ENCODE results near the gene TBC1D5. TPM values are rescaled to one million over a fixed set of nuclear protein-coding genes. Genes with fewer than 3 reads are reported as not detected.

The TBC1D5 gene
- total and polyA plus RNA-seq, 10 donors: 6.4 to 140 (median 97.1) TPM

DNA sequence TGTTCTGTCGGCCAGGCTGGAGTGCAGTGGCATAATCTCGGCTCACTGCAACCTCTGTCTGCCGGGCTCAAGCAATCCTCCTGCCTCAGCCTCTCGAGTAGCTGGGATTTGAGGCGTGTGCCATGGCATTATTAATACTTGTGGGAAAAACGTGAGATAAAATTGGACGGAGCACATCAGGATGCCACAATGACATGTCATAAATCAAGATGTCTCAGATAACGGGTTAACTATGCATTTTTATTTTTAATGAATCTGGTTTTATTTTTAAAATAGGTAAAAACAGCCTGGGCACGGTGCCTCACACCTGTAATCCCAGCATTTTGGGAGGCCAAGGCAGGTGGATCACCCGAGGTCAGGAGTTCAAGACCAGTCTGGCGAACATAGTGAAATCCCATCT is 212.8 kb downstream of the TBC1D5 start:
- intact Hi-C loops (cut with DNase I; ENCODE audit: low total_unique reads): no loop called here
- H3K4me3 ChIP-seq: no peak overlapping the region
- H3K4me1 ChIP-seq: no peaks in the 10 kb centered on the region
- DNase-seq: no peak
- WGBS, 5 donors: 88 to 92% (median 90%) methylated on average over 11 of the region's 11 CpGs
- no peak overlapping the region for H3K27ac ChIP-seq
- H3K27me3 ChIP-seq (replicated peaks in 1 of 7): no peaks in the 10 kb centered on the region
- H3K36me3 ChIP-seq: no peaks in the 10 kb centered on the region
- H3K9me3 ChIP-seq: no peaks in the 10 kb centered on the region
- no peak for TF ChIP-seq POLR2A (IDR thresholded peaks at IDR 0.05)
- TF ChIP-seq, protein P1, sequence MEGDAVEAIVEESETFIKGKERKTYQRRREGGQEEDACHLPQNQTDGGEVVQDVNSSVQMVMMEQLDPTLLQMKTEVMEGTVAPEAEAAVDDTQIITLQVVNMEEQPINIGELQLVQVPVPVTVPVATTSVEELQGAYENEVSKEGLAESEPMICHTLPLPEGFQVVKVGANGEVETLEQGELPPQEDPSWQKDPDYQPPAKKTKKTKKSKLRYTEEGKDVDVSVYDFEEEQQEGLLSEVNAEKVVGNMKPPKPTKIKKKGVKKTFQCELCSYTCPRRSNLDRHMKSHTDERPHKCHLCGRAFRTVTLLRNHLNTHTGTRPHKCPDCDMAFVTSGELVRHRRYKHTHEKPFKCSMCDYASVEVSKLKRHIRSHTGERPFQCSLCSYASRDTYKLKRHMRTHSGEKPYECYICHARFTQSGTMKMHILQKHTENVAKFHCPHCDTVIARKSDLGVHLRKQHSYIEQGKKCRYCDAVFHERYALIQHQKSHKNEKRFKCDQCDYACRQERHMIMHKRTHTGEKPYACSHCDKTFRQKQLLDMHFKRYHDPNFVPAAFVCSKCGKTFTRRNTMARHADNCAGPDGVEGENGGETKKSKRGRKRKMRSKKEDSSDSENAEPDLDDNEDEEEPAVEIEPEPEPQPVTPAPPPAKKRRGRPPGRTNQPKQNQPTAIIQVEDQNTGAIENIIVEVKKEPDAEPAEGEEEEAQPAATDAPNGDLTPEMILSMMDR (IDR thresholded peaks at IDR 0.05 in 8 of 11, conservative IDR thresholded peaks at IDR 0.05 in 3 of 11): no peak
- TF ChIP-seq POLR2AphosphoS5 (IDR thresholded peaks at IDR 0.05): no peak

DNA sequence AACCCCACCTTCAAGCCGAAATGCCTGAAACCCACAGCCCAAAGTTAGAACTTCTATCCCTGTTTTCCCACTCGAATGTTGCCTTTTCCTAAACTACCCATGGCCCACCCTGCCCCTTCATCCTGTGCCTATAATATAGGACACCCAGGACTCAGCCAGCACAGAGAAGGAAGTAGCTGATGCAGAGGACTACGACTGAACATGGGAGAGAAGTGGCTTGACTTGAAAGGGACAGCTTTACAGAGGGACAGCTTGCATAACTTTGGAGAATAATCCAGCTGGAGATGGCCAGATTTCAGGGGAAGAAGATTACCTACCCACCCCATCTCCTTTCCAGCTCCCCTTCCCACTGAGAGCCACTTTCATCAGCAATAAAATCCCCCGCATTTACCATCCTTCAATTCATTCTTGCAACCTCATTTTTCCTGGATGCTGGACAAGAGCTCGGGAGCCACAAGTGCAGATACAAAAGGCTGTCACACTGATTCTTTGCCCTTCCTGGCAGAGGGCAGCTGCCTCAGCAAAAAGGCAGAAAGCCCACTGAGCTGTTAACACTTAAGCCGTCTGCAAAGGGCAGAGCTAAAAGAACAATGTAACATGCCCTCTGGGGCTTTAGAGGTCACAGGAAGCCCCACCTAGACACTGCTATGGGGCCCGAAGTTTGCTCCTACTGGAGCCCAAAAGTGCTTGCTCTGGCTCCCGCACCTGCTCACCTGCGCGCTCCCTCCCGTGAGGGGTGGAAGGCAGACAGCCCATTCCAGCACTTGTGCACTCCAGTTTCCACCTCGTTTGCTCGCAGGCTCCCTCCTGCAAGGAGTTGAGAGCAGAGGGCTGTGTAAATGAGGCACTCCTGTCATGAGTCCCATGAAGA is 224.0 kb downstream of the TBC1D5 start:
- no peak for DNase-seq
- Histone ChIP-seq H3K9me3 (no peaks in the 10 kb centered on the region), H3K4me3 (no peak overlapping the region), H3K36me3 (peaks cover 0 to 10% (median 2%) of the 10 kb centered on the region in 6 donors), H3K4me1 (peaks cover 0 to 14% (median 0%) of the 10 kb centered on the region in 6 donors), H3K27me3 (replicated peaks in 1 of 7) (no peaks in the 10 kb centered on the region), H3K27ac (no peak overlapping the region)
- intact Hi-C loops (cut with DNase I; ENCODE audit: low total_unique reads): no loop called here
- TF ChIP-seq POLR2AphosphoS5 (IDR thresholded peaks at IDR 0.05) (no peak), POLR2A (IDR thresholded peaks at IDR 0.05) (no peak)
- TF ChIP-seq, protein P1 (IDR thresholded peaks at IDR 0.05 in 8 of 11, conservative IDR thresholded peaks at IDR 0.05 in 3 of 11): no peak
- 86 to 92% (median 88%) methylated on average over 13 of the region's 13 CpGs for WGBS, 5 donors

DNA sequence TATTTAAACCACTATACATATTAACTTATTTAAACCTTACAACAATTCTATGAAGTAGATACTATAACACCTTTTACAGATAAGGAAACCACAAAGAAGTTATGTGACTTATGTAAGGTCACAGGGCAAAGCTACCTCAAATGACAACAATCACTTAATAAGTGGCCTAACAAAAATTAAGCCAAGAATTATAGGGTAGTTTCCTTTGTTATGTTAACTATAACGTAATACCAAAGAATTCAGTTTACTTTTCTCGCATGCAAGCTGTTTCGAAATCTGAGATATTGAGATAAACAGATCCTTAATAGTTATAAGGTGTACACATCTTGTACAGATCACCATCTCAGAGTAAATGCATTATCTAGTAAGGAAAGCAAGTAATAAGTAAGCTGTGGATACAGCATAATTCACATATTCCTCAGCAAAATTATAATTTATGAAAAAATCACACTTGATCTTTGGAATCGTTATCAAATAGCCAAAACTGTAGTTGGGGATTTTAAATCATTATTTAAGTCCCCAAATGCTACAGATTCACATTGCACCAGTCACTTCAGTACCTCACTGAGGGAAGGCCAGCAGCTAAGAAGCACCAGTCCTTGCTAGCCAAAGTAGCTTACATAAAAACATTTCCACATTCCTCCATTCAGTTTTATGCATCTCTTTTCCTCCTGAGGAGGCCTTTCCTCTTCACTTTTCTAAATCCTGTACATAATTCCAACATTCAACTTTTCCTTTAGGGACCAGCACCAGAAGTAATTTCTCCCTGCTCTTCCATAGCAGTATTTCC is 226.8 kb downstream of the TBC1D5 start:
- H3K36me3 ChIP-seq: peaks cover 0 to 10% (median 2%) of the 10 kb centered on the region in 6 donors
- no peaks in the 10 kb centered on the region for H3K9me3 ChIP-seq
- TF ChIP-seq POLR2AphosphoS5 (IDR thresholded peaks at IDR 0.05): no peak
- TF ChIP-seq POLR2A (IDR thresholded peaks at IDR 0.05): no peak
- TF ChIP-seq, protein P1 (IDR thresholded peaks at IDR 0.05 in 8 of 11, conservative IDR thresholded peaks at IDR 0.05 in 3 of 11): no peak
- no peak for DNase-seq
- intact Hi-C loops (cut with DNase I; ENCODE audit: low total_unique reads): no loop called here
- H3K4me3 ChIP-seq: no peak overlapping the region
- WGBS, 5 donors: 80 to 92% (median 83%) methylated on average over 4 of the region's 4 CpGs
- no peaks in the 10 kb centered on the region for H3K27me3 ChIP-seq (replicated peaks in 1 of 7)
- no peak overlapping the region for H3K27ac ChIP-seq
- H3K4me1 ChIP-seq: peaks cover 0 to 14% (median 0%) of the 10 kb centered on the region in 6 donors

DNA sequence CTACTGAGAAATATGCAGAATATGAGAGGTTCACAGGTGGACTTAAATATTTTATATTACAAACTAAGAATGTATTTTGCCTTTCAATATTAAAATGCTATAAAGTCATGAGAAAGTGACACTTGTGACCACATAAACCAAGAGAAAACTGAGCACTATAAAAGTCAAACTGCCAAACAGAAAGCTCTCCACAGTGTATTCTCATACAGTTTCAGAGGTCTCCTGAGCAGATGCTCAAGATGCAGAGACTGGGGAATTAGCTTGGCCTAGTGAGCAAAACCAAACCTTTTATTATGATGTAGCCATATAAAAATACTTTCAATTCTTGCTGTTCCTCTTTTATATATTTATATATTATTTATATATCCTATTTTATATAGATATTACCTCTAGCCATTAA is 227.8 kb downstream of the TBC1D5 start:
- DNase-seq: no peak
- H3K27ac ChIP-seq: no peak overlapping the region
- H3K4me1 ChIP-seq: peaks cover 0 to 14% (median 0%) of the 10 kb centered on the region in 6 donors
- H3K9me3 ChIP-seq: no peaks in the 10 kb centered on the region
- no peak for TF ChIP-seq POLR2A (IDR thresholded peaks at IDR 0.05)
- no peak for TF ChIP-seq POLR2AphosphoS5 (IDR thresholded peaks at IDR 0.05)
- TF ChIP-seq, protein P1 (IDR thresholded peaks at IDR 0.05 in 8 of 11, conservative IDR thresholded peaks at IDR 0.05 in 3 of 11): no peak
- no peak overlapping the region for H3K4me3 ChIP-seq
- H3K36me3 ChIP-seq: peaks cover 0 to 10% (median 2%) of the 10 kb centered on the region in 6 donors
- no peaks in the 10 kb centered on the region for H3K27me3 ChIP-seq (replicated peaks in 1 of 7)
- intact Hi-C loops (cut with DNase I; ENCODE audit: low total_unique reads): no loop called here
